ENCODE data around the gene MYH9.
"Not testable (repeated sequence)": the region's sequence is repeated elsewhere in the genome, so short reads cannot be mapped to it uniquely, and the experiment has no call there.

The MYH9 gene

GRCh38 chr22:36387959-36388726 lies at the start of gene MYH9:
TSS of gene MYH9 (minus strand) at chr22:36387967. CDS start at chr22:36349236, 38,731 bp downstream.
- DNase-seq, result peak; percentile 98

DNA sequence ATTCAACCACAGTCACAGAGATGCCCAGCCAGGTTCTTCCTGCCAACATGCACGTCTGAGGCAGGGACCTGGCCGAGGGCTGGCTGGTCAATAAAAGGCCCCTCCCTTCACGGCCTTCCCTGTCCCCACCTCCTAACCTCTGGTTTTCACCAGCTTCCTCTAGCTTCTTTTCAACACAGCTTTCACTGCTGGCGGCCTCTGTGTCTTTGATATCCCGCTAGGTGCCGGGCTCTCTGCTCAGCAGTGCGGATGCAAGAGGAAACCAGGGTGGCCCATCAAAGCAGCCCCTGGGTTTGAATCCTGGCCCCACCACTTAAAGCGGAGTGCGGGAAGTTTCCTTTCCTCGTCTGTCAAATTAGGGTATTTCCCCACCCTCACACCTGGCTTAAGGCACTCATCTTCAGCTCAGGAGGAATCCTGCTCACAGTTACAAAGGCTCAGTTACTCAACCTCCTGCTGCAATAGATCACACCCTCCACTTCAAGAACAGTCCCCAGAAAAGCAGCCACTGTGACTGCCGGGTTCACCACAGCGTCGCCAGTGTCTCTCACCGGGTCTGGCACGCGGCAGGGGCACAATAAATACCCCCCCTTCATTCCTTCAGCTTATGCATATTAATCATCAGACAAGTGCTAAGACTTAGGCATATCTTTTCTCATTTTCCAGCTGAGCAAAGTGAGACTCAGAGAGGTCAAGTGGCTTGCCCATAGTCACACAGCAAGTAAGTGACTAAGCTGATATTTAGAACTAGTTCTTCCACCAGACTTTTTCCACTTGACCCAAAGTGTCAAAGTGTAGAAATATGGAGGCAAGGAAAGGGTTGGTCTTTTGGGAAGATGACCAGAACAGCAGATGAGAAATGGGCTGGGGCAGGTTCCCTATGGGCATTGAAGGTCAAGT lies 48.0 kb upstream of the MYH9 start:
- DNase-seq, result peak; percentile 44

GRCh38 chr22:36433318-36434231 lies 45.8 kb upstream of the MYH9 start:
- DNase-seq, result no peak

- DNase-seq, result no peak
Measured at GRCh38 chr22:36432592-36433317, 45.0 kb upstream of the MYH9 start.

GRCh38 chr22:36431977-36432376 lies 44.2 kb upstream of the MYH9 start:
- DNase-seq, result no peak

- DNase-seq, result no peak
Measured at GRCh38 chr22:36430863-36431262, 43.1 kb upstream of the MYH9 start.

- DNase-seq, result not testable (repeated sequence)
Measured at GRCh38 chr22:36427952-36428351, 40.2 kb upstream of the MYH9 start.

DNA sequence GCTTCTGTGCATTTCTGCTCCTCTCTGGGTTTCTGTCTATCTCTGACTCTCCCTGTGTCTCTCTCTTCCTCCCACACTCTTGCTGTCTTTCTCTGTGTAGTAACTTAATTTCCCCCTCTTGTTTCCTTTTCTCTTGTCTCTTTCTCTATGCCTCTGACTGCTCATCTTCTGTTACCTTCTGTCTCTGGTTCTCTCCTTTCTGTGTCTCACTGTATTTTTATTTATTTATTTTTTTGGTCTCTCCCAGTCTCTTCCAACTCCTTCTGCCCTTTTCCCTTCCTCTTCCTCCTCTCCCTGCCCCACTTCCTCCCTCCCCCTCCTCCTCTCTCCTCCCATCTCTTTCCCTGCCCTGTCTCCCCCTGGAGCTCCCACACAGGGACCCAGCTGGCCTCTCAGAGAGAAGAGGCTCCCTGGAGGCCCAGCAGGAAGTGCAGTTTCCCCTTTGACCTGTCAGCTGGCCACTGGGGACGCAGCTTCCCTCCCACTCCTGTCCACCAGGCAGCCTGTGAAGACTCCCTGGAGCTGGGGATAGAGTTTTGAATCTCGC lies 38.3 kb upstream of the MYH9 start:
- no peak for DNase-seq

DNA sequence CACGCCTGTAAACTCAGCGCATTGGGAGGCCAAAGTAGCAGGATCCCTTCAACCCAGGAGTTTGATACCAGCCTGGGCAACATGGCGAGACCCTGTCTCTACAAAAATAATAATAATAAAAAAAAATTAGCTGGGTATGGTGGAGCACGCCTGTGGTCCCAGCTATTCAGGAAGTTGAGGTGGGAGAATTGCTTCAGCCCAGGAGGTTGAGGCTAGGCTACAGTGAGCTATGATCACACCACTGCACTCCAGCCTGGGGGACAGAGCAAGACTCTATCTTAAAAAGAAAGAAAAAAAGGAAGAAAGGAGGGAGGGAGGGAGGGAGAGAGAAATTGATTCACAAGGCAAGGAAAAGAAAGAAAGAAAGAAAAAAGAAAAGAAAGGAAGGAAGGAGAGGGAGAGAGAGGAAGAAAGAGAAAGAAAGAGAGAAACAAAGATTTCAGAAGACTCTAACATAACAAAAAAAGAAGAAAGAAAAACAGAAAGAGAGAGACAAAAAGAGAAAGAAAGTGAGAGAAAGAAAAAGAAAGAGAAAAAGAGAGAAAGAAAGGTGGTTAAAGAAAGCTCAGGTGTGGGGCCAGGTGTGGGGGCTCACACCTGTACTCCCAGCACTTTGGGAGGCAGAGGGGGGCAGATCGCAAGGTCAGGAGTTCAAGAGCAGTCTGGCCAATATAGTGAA lies 37.3 kb upstream of the MYH9 start:
- DNase-seq, result no peak

DNA sequence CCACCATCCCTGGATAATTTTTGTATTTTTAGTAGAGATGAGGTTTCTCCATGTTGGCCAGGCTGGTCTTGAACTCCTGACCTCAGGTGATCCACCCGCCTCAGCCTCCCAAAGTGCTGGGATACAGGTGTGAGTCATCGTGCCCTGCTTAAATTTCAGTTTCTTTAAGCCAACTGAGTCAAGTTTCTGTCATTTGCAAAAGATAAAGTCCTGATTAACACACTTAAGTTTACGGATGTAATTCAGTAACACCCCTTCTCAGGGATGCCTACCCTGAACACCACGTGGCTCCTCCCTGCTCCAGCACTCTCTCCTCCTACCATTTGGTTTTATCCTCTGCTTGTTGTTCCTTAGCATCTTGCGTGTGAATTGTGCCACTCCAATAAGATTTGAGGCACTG lies 36.7 kb upstream of the MYH9 start:
- DNase-seq, result not testable (repeated sequence)

- no peak for DNase-seq
Measured at GRCh38 chr22:36423461-36424404, 36.0 kb upstream of the MYH9 start.

DNA sequence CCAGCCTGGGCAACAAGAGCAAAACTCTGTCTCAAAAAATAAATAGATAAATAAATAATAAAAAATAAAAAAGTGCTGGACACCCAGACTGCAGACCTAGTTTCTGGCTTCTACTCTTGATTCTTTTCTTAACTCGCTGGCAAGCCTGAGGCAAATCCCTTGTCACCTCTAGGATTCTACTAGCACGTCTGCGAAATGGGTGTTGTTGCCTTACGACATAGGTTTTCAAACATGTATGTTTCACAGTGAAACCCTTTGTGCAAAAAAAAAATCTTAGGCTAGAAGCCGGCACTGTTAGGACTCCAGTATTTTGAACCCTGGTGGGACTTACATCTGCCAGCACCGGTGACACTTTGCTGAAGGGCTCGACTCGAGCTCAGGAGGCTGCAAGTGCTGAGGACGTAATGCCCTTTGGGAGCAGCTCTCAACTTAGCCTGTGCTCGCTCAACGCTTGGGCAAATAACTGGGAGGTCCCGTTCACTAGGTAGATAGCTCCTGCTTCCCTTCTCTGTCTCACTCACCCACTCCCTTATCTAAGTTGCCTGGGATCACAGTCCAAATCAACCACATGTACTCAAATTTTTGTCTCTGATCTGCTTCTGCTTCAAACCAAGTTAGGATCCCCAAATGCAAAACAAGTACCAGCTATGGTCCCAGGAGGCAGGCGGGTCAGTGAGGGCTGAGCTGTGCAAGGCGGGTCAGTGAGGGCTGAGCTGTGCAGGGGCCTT lies 34.7 kb upstream of the MYH9 start:
- no peak for DNase-seq

- no peak for DNase-seq
Measured at GRCh38 chr22:36419912-36420882, 32.4 kb upstream of the MYH9 start.

GRCh38 chr22:36419177-36419911 lies 31.6 kb upstream of the MYH9 start:
- DNase-seq, result no peak

DNA sequence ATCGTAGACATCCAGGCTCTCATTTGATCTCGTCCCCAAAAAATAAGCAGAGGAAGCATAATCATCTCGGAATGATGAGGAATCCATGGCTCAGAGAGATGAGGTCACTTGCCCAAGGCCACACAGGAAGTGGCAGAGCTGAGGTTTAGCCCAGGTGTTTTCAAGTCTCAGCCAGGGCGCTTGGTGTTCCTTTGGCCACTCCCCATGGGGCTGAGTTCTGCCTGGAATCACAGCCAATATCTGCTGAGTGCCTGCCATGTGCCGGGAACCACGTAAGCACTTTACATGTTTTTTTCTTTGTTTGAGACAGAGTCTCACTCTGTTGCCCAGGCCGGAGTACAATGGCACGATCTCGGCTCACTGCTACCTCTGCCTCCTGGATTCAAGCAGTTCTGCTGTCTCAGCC lies 29.5 kb upstream of the MYH9 start:
- DNase-seq, result no peak

DNA sequence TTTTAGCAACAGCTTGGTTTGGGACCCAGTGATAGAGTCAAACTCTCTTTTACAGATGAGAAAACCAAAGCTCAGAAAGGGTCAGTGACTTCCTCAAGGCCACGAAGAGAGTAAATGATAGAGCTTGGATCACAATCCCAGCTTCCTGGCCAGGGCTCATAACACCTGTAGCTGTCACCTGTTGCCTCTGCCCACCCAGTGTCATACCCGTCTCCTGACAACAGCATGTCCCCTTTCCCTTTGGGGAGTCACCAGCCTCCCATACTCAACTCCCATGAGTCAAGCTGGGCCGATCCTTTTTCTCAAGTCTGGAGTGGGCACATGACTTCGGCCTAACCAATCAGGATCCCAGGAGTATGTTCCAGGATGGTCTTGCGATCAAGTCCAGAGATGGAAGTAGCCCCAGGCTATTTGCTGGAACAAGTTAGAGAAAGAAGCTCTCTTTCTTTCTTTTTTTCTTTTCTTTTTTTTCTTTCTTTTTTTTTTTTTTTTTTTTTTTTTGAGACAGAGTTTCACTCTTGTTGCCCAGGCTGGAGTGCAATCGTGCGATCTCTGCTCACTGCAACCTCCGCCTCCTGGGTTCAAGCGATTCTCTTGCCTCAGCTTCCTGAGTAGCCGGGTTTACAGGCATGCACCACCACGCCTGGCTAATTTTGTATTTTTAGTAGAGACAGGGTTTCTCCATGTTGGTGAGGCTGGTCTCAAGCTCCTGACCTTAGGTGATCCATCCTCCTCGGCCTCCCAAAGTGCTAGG lies 27.8 kb upstream of the MYH9 start:
- DNase-seq, result no peak
